HEK293 (cell line): ENCODE data around the gene C19orf18.

Experiments
- FEZF1 ChIP-seq: fragments of 450-650 bp; formaldehyde crosslinking; IDR thresholded peaks from 2 replicates; pipeline ENCODE4 v1.5.1; 2016; ENCODE audit warnings: missing biosample characterization, missing genetic modification characterization
- HOXD13 ChIP-seq: sonication (generic); formaldehyde crosslinking; IDR thresholded peaks from 2 replicates; pipeline ENCODE4 v1.8.0; 2022; ENCODE audit warnings: missing genetic modification reagents, borderline replicate concordance
- KLF1 ChIP-seq: fragments of 450-650 bp; formaldehyde crosslinking; IDR thresholded peaks from 2 replicates; pipeline ENCODE4 v1.5.1; 2016; ENCODE audit warnings: missing biosample characterization, missing genetic modification characterization
- KLF7 ChIP-seq: fragments of 450-650 bp; formaldehyde crosslinking; IDR thresholded peaks from 2 replicates; pipeline ENCODE4 v1.5.1; 2016; ENCODE audit warnings: missing biosample characterization, missing genetic modification characterization, borderline replicate concordance
- PATZ1 ChIP-seq: fragments of 450-650 bp; formaldehyde crosslinking; IDR thresholded peaks from 2 replicates; pipeline ENCODE4 v1.5.1; 2016; ENCODE audit warnings: missing biosample characterization, missing genetic modification characterization
- PRDM10 ChIP-seq: fragments of 450-650 bp; formaldehyde crosslinking; IDR thresholded peaks from 2 replicates; pipeline ENCODE4 v1.5.1; 2016; ENCODE audit warnings: missing biosample characterization, missing genetic modification characterization
- SP3 ChIP-seq: fragments of 450-650 bp; formaldehyde crosslinking; IDR thresholded peaks from 2 replicates; pipeline ENCODE4 v1.5.1; 2016; ENCODE audit warnings: missing biosample characterization, missing genetic modification characterization
- YY2 ChIP-seq: fragments of 450-650 bp; formaldehyde crosslinking; IDR thresholded peaks from 2 replicates; pipeline ENCODE4 v1.5.1; 2016; ENCODE audit warnings: missing biosample characterization, missing genetic modification characterization
- ZBTB17 ChIP-seq: fragments of 450-650 bp; formaldehyde crosslinking; IDR thresholded peaks from 2 replicates; pipeline ENCODE4 v1.5.1; 2016; ENCODE audit warnings: missing biosample characterization, missing genetic modification characterization
- ZBTB6 ChIP-seq: fragments of 450-650 bp; formaldehyde crosslinking; IDR thresholded peaks from 2 replicates; pipeline ENCODE4 v1.5.1; 2017; ENCODE audit warnings: missing biosample characterization, missing genetic modification characterization
- ZBTB8A ChIP-seq: fragments of 450-650 bp; formaldehyde crosslinking; IDR thresholded peaks from 2 replicates; pipeline ENCODE4 v1.5.1; 2016; ENCODE audit warnings: missing biosample characterization, missing genetic modification characterization
- ZFHX2 ChIP-seq: fragments of 450-650 bp; formaldehyde crosslinking; conservative IDR thresholded peaks from 2 replicates; pipeline ENCODE4 v1.5.1; 2016; ENCODE audit warnings: missing biosample characterization, missing genetic modification characterization
- ZFP69B ChIP-seq: fragments of 450-650 bp; formaldehyde crosslinking; IDR thresholded peaks from 2 replicates; pipeline ENCODE4 v1.5.1; 2016; ENCODE audit warnings: missing biosample characterization, missing genetic modification characterization
- ZNF335 ChIP-seq: fragments of 450-650 bp; formaldehyde crosslinking; conservative IDR thresholded peaks from 2 replicates; pipeline ENCODE4 v1.5.1; 2016; ENCODE audit warnings: missing biosample characterization, missing genetic modification characterization
- ZNF362 ChIP-seq: fragments of 450-650 bp; formaldehyde crosslinking; IDR thresholded peaks from 2 replicates; pipeline ENCODE4 v1.5.1; 2016; ENCODE audit warnings: missing biosample characterization, missing genetic modification characterization
- ZNF501 ChIP-seq: fragments of 450-650 bp; formaldehyde crosslinking; IDR thresholded peaks from 2 replicates; pipeline ENCODE4 v1.5.1; 2016; ENCODE audit warnings: missing biosample characterization, missing genetic modification characterization
- ZNF518A ChIP-seq: fragments of 450-650 bp; formaldehyde crosslinking; conservative IDR thresholded peaks from 2 replicates; pipeline ENCODE4 v1.5.1; 2016; ENCODE audit warnings: low read depth, missing biosample characterization, missing genetic modification characterization
- ZNF561 ChIP-seq: fragments of 450-650 bp; IDR thresholded peaks from 2 replicates; pipeline ENCODE4 v1.5.1; 2018; ENCODE audit warnings: missing biosample characterization, missing genetic modification characterization, borderline replicate concordance
- ZNF629 ChIP-seq: fragments of 450-650 bp; formaldehyde crosslinking; IDR thresholded peaks from 2 replicates; pipeline ENCODE4 v1.5.1; 2017; ENCODE audit warnings: missing biosample characterization, missing genetic modification characterization
- ZNF843 ChIP-seq: fragments of 450-650 bp; formaldehyde crosslinking; IDR thresholded peaks from 2 replicates; pipeline ENCODE4 v1.5.1; 2016; ENCODE audit warnings: missing biosample characterization, missing genetic modification characterization
- ZSCAN4 ChIP-seq: fragments of 450-650 bp; formaldehyde crosslinking; IDR thresholded peaks from 2 replicates; pipeline ENCODE4 v1.5.1; 2017; ENCODE audit warnings: missing biosample characterization, missing genetic modification characterization
- ZXDB ChIP-seq: fragments of 450-650 bp; formaldehyde crosslinking; IDR thresholded peaks from 2 replicates; pipeline ENCODE4 v1.5.1; 2016; ENCODE audit warnings: missing biosample characterization, missing genetic modification characterization

Gene C19orf18

GRCh38 chr19:57916168-57916995 lies 58.0 kb downstream of the C19orf18 start, which contains the start of gene ZNF417 (continued):
- TF ChIP-seq ZNF362 (tag by site-specific recombination) (peak; percentile 77), ZFHX2 (peak; percentile 86), FEZF1 (tag by site-specific recombination) (peak; percentile 69), PRDM10 (tag by site-specific recombination) (peak; percentile 55), ZNF501 (peak; percentile 38; the same call in 1 of the 2 replicates), KLF1 (tag by site-specific recombination) (0 out of 2 replicates have a peak, but pooled peaks have one; percentile 19), HOXD13 (peak; percentile 45; the same call in 1 of the 2 replicates), PATZ1 (tag by site-specific recombination) (peak; percentile 70), ZNF629 (tag by site-specific recombination) (peak; percentile 76), KLF7 (peak; percentile 27; the same call in 1 of the 2 replicates), ZXDB (tag by site-specific recombination) (peak; percentile 78), ZFP69B (tag by site-specific recombination) (peak; percentile 83), ZSCAN4 (tag by site-specific recombination) (peak; percentile 69; the same call in 1 of the 2 replicates), ZBTB6 (peak; percentile 69; the same call in 1 of the 2 replicates), ZNF561 (peak; percentile 85; the same call in 1 of the 2 replicates), ZBTB17 (peak; percentile 70; the same call in 1 of the 2 replicates), ZBTB8A (tag by site-specific recombination) (peak; percentile 67; the same call in 1 of the 2 replicates), SP3 (tag by site-specific recombination) (peak; percentile 75), ZNF518A (peak; percentile 86), YY2 (tag by site-specific recombination) (peak; percentile 83), ZNF843 (tag by site-specific recombination) (peak; percentile 31; the same call in 1 of the 2 replicates), ZNF335 (tag by site-specific recombination) (peak; percentile 82)
